Cortex of kidney (tissue), 1 donor: Measurements from ENCODE around the gene CACNA1I.

Experiments used
- DNase-seq: peaks from one replicate; lab custom pipeline; 2025; lab: John Stamatoyannopoulos, UW

The CACNA1I gene

GRCh38 chr22:39623603-39624500, 53.3 kb downstream of the CACNA1I start:
- DNase-seq, result no peak

GRCh38 chr22:39624501-39624821, 53.9 kb downstream of the CACNA1I start:
- DNase-seq, result no peak

- no peak for DNase-seq
These were observed 55.3 kb downstream of the CACNA1I start for GRCh38 chr22:39625569-39626537.

GRCh38 chr22:39627208-39627607, 56.7 kb downstream of the CACNA1I start:
- DNase-seq, result no peak

GRCh38 chr22:39627865-39628562, 57.5 kb downstream of the CACNA1I start:
- DNase-seq, result no peak

- DNase-seq, result no peak
These were observed 58.1 kb downstream of the CACNA1I start for GRCh38 chr22:39628563-39629080.

- DNase-seq, result no peak
These were observed 59.3 kb downstream of the CACNA1I start for GRCh38 chr22:39629851-39630250.

GRCh38 chr22:39630721-39631120, 60.2 kb downstream of the CACNA1I start:
- no peak for DNase-seq

- DNase-seq, result no peak
These were observed 61.1 kb downstream of the CACNA1I start for GRCh38 chr22:39631381-39632286.

- DNase-seq, result no peak
These were observed 64.2 kb downstream of the CACNA1I start for GRCh38 chr22:39634530-39635405.

- no peak for DNase-seq
These were observed 65.2 kb downstream of the CACNA1I start for GRCh38 chr22:39635719-39636118.

GRCh38 chr22:39638958-39639357, 68.4 kb downstream of the CACNA1I start:
- no peak for DNase-seq

- DNase-seq, result no peak
These were observed 71.2 kb downstream of the CACNA1I start for GRCh38 chr22:39641660-39642310.

- no peak for DNase-seq
These were observed 72.9 kb downstream of the CACNA1I start for GRCh38 chr22:39643311-39644083.

- DNase-seq, result no peak
These were observed 75.0 kb downstream of the CACNA1I start for GRCh38 chr22:39645532-39645931.

- no peak for DNase-seq
These were observed 76.0 kb downstream of the CACNA1I start for GRCh38 chr22:39646398-39647063.

- no peak for DNase-seq
These were observed 77.5 kb downstream of the CACNA1I start for GRCh38 chr22:39647836-39648629.
